OCI-LY3 (cell line): Measurements from ENCODE around the gene VPS26A.

Experiments
- H2AFZ ChIP-seq: fragments of 200-600, 300-600 bp; shearing (Covaris generic); 2 replicates; pipeline ENCODE4 v1.6.0; 2014; ENCODE audit warnings: antibody characterized with exemption, low read depth, low read length
- H3K27ac ChIP-seq: fragments of 200-600, 300-600 bp; sonication (generic); 2 replicates; pipeline ENCODE4 v1.5.1; 2014; ENCODE audit warnings: mild to moderate bottlenecking, low read length, moderate library complexity, mixed read lengths
- H3K27me3 ChIP-seq: fragments of 200-600, 300-600 bp; sonication (generic); 2 replicates; pipeline ENCODE4 v1.6.1; 2014; ENCODE audit warnings: low read depth, low read length, mixed read lengths
- H3K36me3 ChIP-seq: fragments of 200-600, 300-600 bp; sonication (generic); replicated peaks from 2 replicates; pipeline ENCODE3; 2014; ENCODE audit warnings: low read depth, low read length, mixed read lengths
- H3K4me1 ChIP-seq: fragments of 300-600, 200-600 bp; sonication (generic); 2 replicates; pipeline ENCODE4 v1.6.1; 2014; ENCODE audit warnings: low read length, mixed read lengths
- H3K4me2 ChIP-seq: fragments of 200-600, 300-600 bp; sonication (generic); 2 replicates; pipeline ENCODE4 v1.6.1; 2014; ENCODE audit warnings: low read length, mixed read lengths
- H3K4me3 ChIP-seq: fragments of 300-600, 200-600 bp; sonication (generic); 2 replicates; pipeline ENCODE4 v1.5.1; 2014; ENCODE audit warnings: antibody characterized with exemption, mild to moderate bottlenecking, low read length, moderate library complexity
- H3K79me2 ChIP-seq: fragments of 300-600, 200-600 bp; shearing (Covaris generic); 2 replicates; pipeline ENCODE4 v1.6.1; 2014; ENCODE audit warnings: mild to moderate bottlenecking, low read length, mixed read lengths
- H3K9ac ChIP-seq: fragments of 300-600, 200-600 bp; shearing (Covaris generic); 2 replicates; pipeline ENCODE4 v1.6.0; 2014; ENCODE audit warnings: mild to moderate bottlenecking, low read length, moderate library complexity
- H3K9me3 ChIP-seq: fragments of 200-600, 300-600 bp; shearing (Covaris generic); 2 replicates; pipeline ENCODE4 v1.6.1; 2014; ENCODE audit warnings: low read length, mixed read lengths; ENCODE audit not compliant: insufficient read depth
- H4K20me1 ChIP-seq: fragments of 200-600, 300-600 bp; sonication (generic); 2 replicates; pipeline ENCODE4 v1.6.1; 2016; ENCODE audit warnings: low read length, mixed read lengths; ENCODE audit not compliant: insufficient read depth
- EZH2phosphoT487 ChIP-seq: fragments of 200-600 bp; shearing (Covaris generic); IDR thresholded peaks from 2 replicates; pipeline ENCODE4 v1.6.1; 2018; ENCODE audit warnings: antibody characterized with exemption, mixed run types, low read depth
- TF ChIP-seq, protein P1 (sequence below): fragments of 200-600, 300-600 bp; sonication (generic); IDR thresholded peaks from 2 replicates; pipeline ENCODE4 v1.5.1; 2014; ENCODE audit warnings: antibody characterized with exemption, low read length, low read depth

VPS26A gene

DNA sequence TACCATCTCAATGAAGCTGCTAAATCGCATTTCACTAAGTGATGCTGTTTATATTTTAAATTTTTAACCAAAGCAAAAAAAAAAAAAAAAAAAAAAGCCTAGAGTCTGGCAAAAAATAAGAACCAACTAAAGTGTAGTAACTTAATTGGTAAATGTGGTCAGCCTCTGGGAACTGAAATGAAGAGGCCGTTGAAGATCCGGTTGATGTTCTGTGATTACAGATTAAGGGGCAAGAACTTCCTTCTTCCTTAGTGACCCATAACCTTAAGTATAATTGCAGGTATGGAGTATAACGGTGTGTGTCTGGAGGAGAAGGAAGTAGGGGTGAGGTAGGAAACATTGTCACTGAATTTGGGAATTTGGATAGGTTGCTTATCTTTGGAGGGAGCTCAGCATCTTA is 43.8 kb upstream of the VPS26A start:
- Histone ChIP-seq H2AFZ (no peak overlapping the region), H3K27ac (no peak overlapping the region), H3K27me3 (no peaks in the 10 kb centered on the region), H3K4me3 (no peak overlapping the region), H3K79me2 (no peaks in the 10 kb centered on the region), H3K4me1 (0 out of 2 replicates have a peak, but pooled peaks cover 2% of the 10 kb centered on the region), H3K4me2 (no peak overlapping the region), H3K9me3 (no peaks in the 10 kb centered on the region), H3K36me3 (no peaks in the 10 kb centered on the region), H4K20me1 (no peaks in the 10 kb centered on the region), H3K9ac (no peak overlapping the region)
- TF ChIP-seq, protein P1, sequence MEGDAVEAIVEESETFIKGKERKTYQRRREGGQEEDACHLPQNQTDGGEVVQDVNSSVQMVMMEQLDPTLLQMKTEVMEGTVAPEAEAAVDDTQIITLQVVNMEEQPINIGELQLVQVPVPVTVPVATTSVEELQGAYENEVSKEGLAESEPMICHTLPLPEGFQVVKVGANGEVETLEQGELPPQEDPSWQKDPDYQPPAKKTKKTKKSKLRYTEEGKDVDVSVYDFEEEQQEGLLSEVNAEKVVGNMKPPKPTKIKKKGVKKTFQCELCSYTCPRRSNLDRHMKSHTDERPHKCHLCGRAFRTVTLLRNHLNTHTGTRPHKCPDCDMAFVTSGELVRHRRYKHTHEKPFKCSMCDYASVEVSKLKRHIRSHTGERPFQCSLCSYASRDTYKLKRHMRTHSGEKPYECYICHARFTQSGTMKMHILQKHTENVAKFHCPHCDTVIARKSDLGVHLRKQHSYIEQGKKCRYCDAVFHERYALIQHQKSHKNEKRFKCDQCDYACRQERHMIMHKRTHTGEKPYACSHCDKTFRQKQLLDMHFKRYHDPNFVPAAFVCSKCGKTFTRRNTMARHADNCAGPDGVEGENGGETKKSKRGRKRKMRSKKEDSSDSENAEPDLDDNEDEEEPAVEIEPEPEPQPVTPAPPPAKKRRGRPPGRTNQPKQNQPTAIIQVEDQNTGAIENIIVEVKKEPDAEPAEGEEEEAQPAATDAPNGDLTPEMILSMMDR, result no peak
- no peak for TF ChIP-seq EZH2phosphoT487

GRCh38 chr10:69086001-69086509 is 37.9 kb upstream of the VPS26A start:
- Histone ChIP-seq H3K36me3 (peaks cover 13% of the 10 kb centered on the region), H4K20me1 (peaks cover 12% of the 10 kb centered on the region; the same call in 1 of the 2 replicates), H3K27me3 (no peaks in the 10 kb centered on the region), H3K4me2 (peak overlapping the region; percentile 27; the same call in 1 of the 2 replicates), H3K4me3 (no peak overlapping the region), H3K27ac (no peak overlapping the region), H2AFZ (peak overlapping the region; percentile 31; the same call in 1 of the 2 replicates), H3K79me2 (peaks cover 30% of the 10 kb centered on the region), H3K9ac (no peak overlapping the region; the same call in 1 of the 2 replicates), H3K4me1 (peaks cover 38% of the 10 kb centered on the region), H3K9me3 (no peaks in the 10 kb centered on the region)
- no peak for TF ChIP-seq EZH2phosphoT487

DNA sequence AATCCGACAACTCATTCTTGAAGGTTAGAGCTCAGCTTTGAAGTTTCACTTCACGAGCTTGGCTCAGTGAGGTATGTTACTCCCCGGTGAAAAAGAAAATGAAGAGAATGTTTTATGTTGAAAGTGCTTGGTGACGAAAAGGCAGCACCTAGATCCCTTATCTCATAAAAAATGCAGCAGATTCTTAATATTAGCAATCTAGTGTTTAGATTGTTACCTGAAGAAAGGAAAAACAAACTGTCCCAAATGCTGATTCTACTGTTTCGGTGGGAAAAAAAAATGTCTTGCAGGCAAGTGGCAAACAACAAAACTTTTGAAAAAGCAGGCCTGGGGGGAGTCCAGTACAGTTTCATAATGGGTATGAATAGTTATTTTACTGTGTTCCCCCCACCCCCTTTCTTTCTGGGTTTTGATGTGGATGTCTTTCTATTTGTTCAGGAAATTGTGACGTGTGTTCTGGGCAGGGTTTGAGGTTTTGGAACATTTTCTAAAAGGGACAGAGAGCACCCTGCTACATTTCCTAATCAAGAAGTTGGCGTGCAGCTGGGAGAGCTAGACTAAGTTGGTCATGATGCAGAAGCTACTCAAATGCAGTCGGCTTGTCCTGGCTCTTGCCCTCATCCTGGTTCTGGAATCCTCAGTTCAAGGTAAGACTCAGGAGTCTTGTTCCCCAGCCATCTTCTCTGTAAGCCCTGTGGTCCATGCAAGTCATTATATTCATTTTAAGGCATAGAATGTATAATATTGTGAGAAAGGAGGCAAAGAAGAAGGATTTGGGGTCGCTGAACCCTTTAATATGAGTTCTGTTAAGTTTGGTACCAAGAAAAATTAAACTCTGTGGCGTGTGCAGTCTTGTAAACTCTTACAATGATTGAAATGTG is 36.1 kb upstream of the VPS26A start, which contains the start of gene SRGN:
Gene SRGN (plus strand): TSS at position 514 of the 881 bp plus-strand sequence. CDS start 55 bp downstream, at position 569.
- peak within 1 kb of the TSS; percentile 97 for H3K4me3 ChIP-seq
- peaks cover 40% of the 10 kb centered on the region for H3K79me2 ChIP-seq
- H3K27ac ChIP-seq, result peak within 1 kb of the TSS; percentile 100
- peaks cover 13% of the 10 kb centered on the region for H3K36me3 ChIP-seq
- H3K9ac ChIP-seq, result peak within 1 kb of the TSS; percentile 98
- H3K4me2 ChIP-seq, result peak within 1 kb of the TSS; percentile 90
- no peak for TF ChIP-seq EZH2phosphoT487
- TF ChIP-seq, protein P1, result no peak
- peaks cover 18% of the 10 kb centered on the region; the same call in 1 of the 2 replicates for H4K20me1 ChIP-seq
- peaks cover 46% of the 10 kb centered on the region for H3K4me1 ChIP-seq
- H3K27me3 ChIP-seq, result no peaks in the 10 kb centered on the region
- H3K9me3 ChIP-seq, result no peaks in the 10 kb centered on the region
- peak within 1 kb of the TSS; percentile 12; the same call in 1 of the 2 replicates for H2AFZ ChIP-seq

- peak overlapping the region; percentile 98 for H3K9ac ChIP-seq
- peaks cover 43% of the 10 kb centered on the region for H3K79me2 ChIP-seq
- peak overlapping the region; percentile 90 for H3K4me2 ChIP-seq
- peaks cover 21% of the 10 kb centered on the region; the same call in 1 of the 2 replicates for H4K20me1 ChIP-seq
- no peaks in the 10 kb centered on the region for H3K9me3 ChIP-seq
- H3K4me1 ChIP-seq, result peaks cover 49% of the 10 kb centered on the region
- peak overlapping the region; percentile 97 for H3K4me3 ChIP-seq
- peak overlapping the region; percentile 100 for H3K27ac ChIP-seq
- H2AFZ ChIP-seq, result 0 out of 2 replicates have a peak overlapping the region, but pooled peaks have one; percentile 12
- TF ChIP-seq, protein P1, result no peak
- no peak for TF ChIP-seq EZH2phosphoT487
- H3K36me3 ChIP-seq, result peaks cover 13% of the 10 kb centered on the region
- no peaks in the 10 kb centered on the region for H3K27me3 ChIP-seq
Measured at GRCh38 chr10:69088471-69088769, 35.6 kb upstream of the VPS26A start.
